AG04450 (cell line): ENCODE results near the gene BIRC7. TPM values are rescaled to one million over a fixed set of nuclear protein-coding genes. Genes with fewer than 3 reads are reported as not detected.
A peak's percentile ranks its signal among the peaks of the same experiment; 100 is the strongest.

Experiments used
- CTCF ChIA-PET: fragments of 300-600, 350-600 bp; formaldehyde crosslinking; extraction: SDS; loops from one replicate; lab custom pipeline; 2022; ENCODE audit warnings: antibody characterized with exemption, inconsistent platforms; lab: Charles Lee
- POLR2A ChIA-PET: fragments of 350-600 bp; formaldehyde crosslinking; extraction: SDS; loops from one replicate; lab custom pipeline; 2021; ENCODE audit warnings: antibody characterized with exemption, inconsistent platforms; lab: Yijun Ruan, JAX
- DNase-seq: peaks from one replicate; pipeline ENCODE4 v3.0.0-alpha.2; 2011; ENCODE audit warnings: low read depth, low spot score
- H3K27ac ChIP-seq: one replicate; pipeline ENCODE4 v1.5.1; 2012; ENCODE audit warnings: low read depth, low read length, control low read depth
- H3K27me3 ChIP-seq: one replicate; pipeline ENCODE4 v1.6.0; 2012; ENCODE audit warnings: low read length; ENCODE audit not compliant: control insufficient read depth, insufficient read depth
- H3K4me3 ChIP-seq: 2 replicates; pipeline ENCODE4 v1.5.1; 2011; ENCODE audit warnings: mild to moderate bottlenecking, low read depth, low read length, control low read depth
- H3K9me3 ChIP-seq: 2 replicates; pipeline ENCODE4 v1.5.1; 2012; ENCODE audit warnings: low read length; ENCODE audit not compliant: control insufficient read depth, insufficient read depth
- CTCF ChIP-seq: IDR thresholded peaks from 2 replicates; pipeline ENCODE4 v1.5.1; 2011; ENCODE audit warnings: low read depth, low read length, control low read depth, inconsistent platforms
- polyA plus RNA-seq: library from polyadenylated mRNA; depleted of rRNA; stranded (reverse); fragments of >200 nt; gene quantifications from 2 replicates; pipeline ENCODE4 v1.2.3, GENCODE V29; 2011

The BIRC7 gene
- polyA plus RNA-seq, 1 experiment = not detected

- Histone ChIP-seq H3K27ac (no peak overlapping the region), H3K27me3 (no peaks in the 10 kb centered on the region), H3K9me3 (no peaks in the 10 kb centered on the region; the same call in 1 of the 2 replicates), H3K4me3 (no peak overlapping the region)
- DNase-seq = no peak
- POLR2A ChIA-PET = no interaction called here
- no peak for TF ChIP-seq CTCF
- CTCF ChIA-PET = interaction anchor here (0.6 to 1.1 kb wide), 3 partner anchors 8 to 874 kb away, joined by 3 to 4 read pairs (median 3); no protein-coding TSS in a partner anchor
These were observed 6.9 kb upstream of the BIRC7 start for GRCh38 chr20:63228806-63229205.

- CTCF ChIA-PET = interaction anchor here (0.7 to 3.1 kb wide), 7 partner anchors 8 to 296 kb away, joined by 3 to 17 read pairs (median 3); partner anchors contain the start of gene YTHDF1
- no peaks in the 10 kb centered on the region for H3K27me3 ChIP-seq
- DNase-seq = no peak
- H3K4me3 ChIP-seq = no peak overlapping the region
- H3K9me3 ChIP-seq = no peaks in the 10 kb centered on the region; the same call in 1 of the 2 replicates
- POLR2A ChIA-PET = interaction anchor here (1.0 kb wide), 1 partner anchor 42 kb away, joined by 4 read pairs; the partner anchor contains the start of gene ARFGAP1
- H3K27ac ChIP-seq = peak overlapping the region; percentile 2
- TF ChIP-seq CTCF = peak; percentile 72
These were observed 4.9 kb upstream of the BIRC7 start for GRCh38 chr20:63230800-63231268.

GRCh38 chr20:63232235-63233060, 3.3 kb upstream of the BIRC7 start:
- Histone ChIP-seq H3K9me3 (no peaks in the 10 kb centered on the region; the same call in 1 of the 2 replicates), H3K27me3 (no peaks in the 10 kb centered on the region), H3K27ac (peak overlapping the region; percentile 87), H3K4me3 (peak overlapping the region; percentile 18)
- CTCF ChIA-PET = interaction anchor here (1.0 to 6.0 kb wide), 5 partner anchors 8 to 149 kb away, joined by 3 to 45 read pairs (median 4); partner anchors contain the start of gene YTHDF1
- POLR2A ChIA-PET = interaction anchor here (1.2 kb wide), 1 partner anchor 9 kb away, joined by 5 read pairs; no protein-coding TSS in a partner anchor
- peak; percentile 76 for DNase-seq
- no peak for TF ChIP-seq CTCF

- ChIA-PET POLR2A (interaction anchor here (1.2 kb wide), 1 partner anchor 9 kb away, joined by 5 read pairs; no protein-coding TSS in a partner anchor), CTCF (interaction anchor here (1.0 to 6.0 kb wide), 4 partner anchors 9 to 149 kb away, joined by 3 to 45 read pairs (median 4); no protein-coding TSS in a partner anchor)
- no peak for TF ChIP-seq CTCF
- Histone ChIP-seq H3K4me3 (no peak overlapping the region), H3K27ac (no peak overlapping the region), H3K9me3 (no peaks in the 10 kb centered on the region; the same call in 1 of the 2 replicates), H3K27me3 (no peaks in the 10 kb centered on the region)
- DNase-seq = no peak
These were observed 2.7 kb upstream of the BIRC7 start for GRCh38 chr20:63233061-63233344.
